ENCODE results near the gene LRGUK. TPM values are rescaled to one million over a fixed set of nuclear protein-coding genes. Genes with fewer than 3 reads are reported as not detected.

Gene LRGUK
- total RNA-seq, 1 donor from 2014 or later = 0.17 TPM

GRCh38 chr7:134311807-134312206 is 184.7 kb downstream of the LRGUK start:
- DNase-seq = no peak

- no peak for DNase-seq
These were observed 185.6 kb downstream of the LRGUK start for GRCh38 chr7:134312717-134313116.

GRCh38 chr7:134313543-134313942 is 186.4 kb downstream of the LRGUK start:
- no peak for DNase-seq

Other genes with a start within 250 kb of the LRGUK start
- 14.5 and 19.5 TPM in 2 replicates for gene SLC35B4, start 189.6 kb downstream of the LRGUK start, total RNA-seq